D721Med (cell line): ENCODE results near the gene PDCD1.
A peak's percentile ranks its signal among the peaks of the same experiment; 100 is the strongest.

ENCODE experiments used
- DNase-seq: peaks from one replicate; pipeline ENCODE4 v3.0.0; 2011; ENCODE audit warnings: low spot score; ENCODE audit not compliant: insufficient read length
- FAIRE-seq: peaks from 2 replicates; lab custom pipeline; 2011; peaks lifted over from hg19 to GRCh38; lab: Jason Lieb, UNC
- CTCF ChIP-seq: IDR thresholded peaks from 2 replicates; pipeline ENCODE4 v1.5.1; 2012; ENCODE audit warnings: mild to moderate bottlenecking, control low read depth; ENCODE audit not compliant: insufficient read depth; ENCODE audit errors: missing control alignments

The PDCD1 gene

GRCh38 chr2:241874277-241874925, 15.7 kb upstream of the PDCD1 start:
- no peak for TF ChIP-seq CTCF
- DNase-seq (no peak), FAIRE-seq (no peak)

GRCh38 chr2:241873803-241874110, 15.1 kb upstream of the PDCD1 start:
- FAIRE-seq (no peak), DNase-seq (no peak)
- TF ChIP-seq CTCF: no peak

DNA sequence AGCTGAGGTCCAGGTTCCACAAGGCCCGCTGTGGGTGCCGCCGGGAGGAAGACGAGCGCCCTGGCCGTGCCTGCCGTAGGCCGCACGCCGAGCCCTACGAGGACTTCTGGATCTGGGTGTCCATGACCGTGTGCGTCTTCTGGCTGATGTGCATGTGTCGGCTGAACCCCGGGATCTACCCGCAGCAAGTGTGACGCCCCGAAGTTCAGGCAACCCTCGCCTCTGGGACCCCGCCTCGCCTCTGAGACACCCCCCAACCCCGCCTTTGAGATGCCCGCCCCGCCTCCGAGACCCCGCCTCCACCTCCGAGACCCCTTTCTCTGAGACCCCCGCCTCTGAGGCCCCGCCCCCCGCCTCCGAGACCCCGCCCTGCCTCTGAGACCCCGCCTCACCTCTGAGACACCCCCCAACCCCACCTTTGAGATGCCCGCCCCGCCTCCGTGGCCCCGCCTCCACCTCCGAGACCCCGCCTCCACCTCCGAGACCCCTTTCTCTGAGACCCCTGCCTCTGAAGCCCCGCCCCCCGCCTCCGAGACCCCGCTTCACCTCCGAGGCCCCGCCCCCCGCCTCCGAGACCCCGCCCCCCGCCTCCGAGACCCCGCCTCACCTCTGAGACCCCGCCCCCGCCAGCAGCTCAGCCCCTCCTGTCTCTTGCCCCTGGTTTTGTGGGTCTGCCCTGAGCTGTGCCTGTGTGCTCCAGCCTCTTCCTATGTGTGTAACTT, 14.5 kb upstream of the PDCD1 start:
- TF ChIP-seq CTCF: no peak
- FAIRE-seq (no peak), DNase-seq (no peak)

DNA sequence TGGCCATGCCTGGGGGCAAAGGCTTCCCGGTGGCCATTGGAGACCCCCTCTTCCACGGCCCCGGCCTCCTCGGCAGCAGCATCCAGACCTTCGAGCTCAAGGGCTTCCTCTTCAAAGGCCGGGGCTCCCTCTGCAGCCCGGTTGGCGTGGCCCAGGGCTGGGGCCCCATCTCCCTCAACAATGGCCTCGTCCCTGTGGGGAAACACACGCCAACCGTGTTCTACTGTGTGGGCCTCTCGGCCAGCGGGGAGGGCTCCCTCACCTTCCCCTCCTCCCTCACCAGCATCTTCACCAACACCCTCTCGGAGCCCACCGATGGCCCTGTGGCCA, 13.6 kb upstream of the PDCD1 start:
- FAIRE-seq: no peak
- DNase-seq: no peak
- TF ChIP-seq CTCF: no peak

- DNase-seq: no peak
- no peak for FAIRE-seq
- no peak for TF ChIP-seq CTCF
Observed at GRCh38 chr2:241871538-241872312, 13.0 kb upstream of the PDCD1 start.

GRCh38 chr2:241870611-241871537, 12.2 kb upstream of the PDCD1 start:
- DNase-seq: peak; percentile 16
- FAIRE-seq: no peak
- no peak for TF ChIP-seq CTCF
